ENCODE measurements around the gene FGF18.

The FGF18 gene

GRCh38 chr5:171506951-171507350, 87.5 kb downstream of the FGF18 start:
- no peak for DNase-seq

Data from NCI-H2029 treated with DMSO at 0.1 percent for 48 hours (cell line).